Lower leg skin (tissue), 3 donors: Measurements from ENCODE around the gene SMU1.

ENCODE experiments used
- CTCF ChIP-seq, 3 donors: fragments of 450-650 bp; IDR thresholded peaks; one replicate each; pipeline ENCODE4 v1.5.1; 2016; ENCODE audit warnings: antibody characterized with exemption in 3 of 3, mild to moderate bottlenecking in 3 of 3, moderate library complexity in 2 of 3
- POLR2A ChIP-seq, 2 donors: fragments of 450-650 bp; IDR thresholded peaks; one replicate each; pipeline ENCODE4 v1.6.1; 2016 to 2017; ENCODE audit warnings: antibody characterized with exemption in 2 of 2, mild to moderate bottlenecking in 1 of 2, moderate library complexity in 1 of 2

- TF ChIP-seq POLR2A (IDR thresholded peaks at IDR 0.05), result no peak
- TF ChIP-seq CTCF (IDR thresholded peaks at IDR 0.05), result no peak
Measured at GRCh38 chr9:33107762-33108161, 31.3 kb upstream of the SMU1 start.
